ENCODE data around the gene CD6. TPM values are rescaled to one million over a fixed set of nuclear protein-coding genes. Genes with fewer than 3 reads are reported as not detected.
A peak's percentile ranks its signal among the peaks of the same experiment; 100 is the strongest.

CD6 gene
- total RNA-seq, 1 experiment from 2014 or later = not detected

DNA sequence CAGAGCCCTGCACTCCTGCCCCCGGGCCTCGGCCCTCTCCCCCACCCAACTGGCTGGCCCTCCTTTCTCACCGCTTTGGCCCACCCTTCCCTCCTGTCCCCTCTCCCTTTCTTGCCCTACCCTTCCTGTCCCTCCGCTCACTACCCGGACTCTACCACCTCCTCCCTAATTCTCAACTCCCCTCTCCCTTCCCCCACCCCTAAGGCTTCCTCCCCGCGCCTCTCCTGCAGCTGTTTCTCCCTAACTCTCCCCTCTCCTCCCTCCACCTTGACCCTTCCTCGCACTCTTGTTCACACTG is 19.9 kb upstream of the CD6 start:
- Histone ChIP-seq H2BK120ac (ENCODE audit: low read depth, low read length, poor library complexity, severe bottlenecking) (no peak overlapping the region), H2AK5ac (ENCODE audit: insufficient read length, low read length) (no peak overlapping the region), H2AFZ (ENCODE audit: low read length) (no peak overlapping the region), H2BK15ac (ENCODE audit: low read depth, low read length) (no peak overlapping the region), H3K9me3 (ENCODE audit: control insufficient read depth, low read depth, low read length) (no peaks in the 10 kb centered on the region), H3K23ac (ENCODE audit: insufficient read length, low read depth, low read length) (no peak overlapping the region), H2BK12ac (ENCODE audit: insufficient read length, low read depth, low read length) (no peak overlapping the region), H3T11ph (ENCODE audit: low read length) (no peak overlapping the region), H2BK5ac (ENCODE audit: insufficient read length, low read length) (no peak overlapping the region), H3K27me3 (ENCODE audit: insufficient read depth, low read length) (no peaks in the 10 kb centered on the region; the same call in 1 of the 2 replicates), H3K14ac (ENCODE audit: insufficient read depth, low read length) (peak overlapping the region; percentile 74), H3K79me1 (ENCODE audit: insufficient read depth, low read depth, low read length, poor library complexity, severe bottlenecking) (no peaks in the 10 kb centered on the region), H4K20me1 (ENCODE audit: control insufficient read depth, insufficient read depth, insufficient read length) (no peaks in the 10 kb centered on the region), H3K79me2 (ENCODE audit: insufficient read depth, low read length) (no peaks in the 10 kb centered on the region), H3K56ac (ENCODE audit: insufficient read length, low read depth, low read length) (no peak overlapping the region), H3K23me2 (ENCODE audit: insufficient read length, low read depth, low read length, poor library complexity, severe bottlenecking) (peaks cover 15% of the 10 kb centered on the region), H3K4me1 (ENCODE audit: insufficient read depth, low read length) (no peaks in the 10 kb centered on the region), H3K4ac (ENCODE audit: low read depth, low read length) (no peak overlapping the region), H3K4me2 (ENCODE audit: insufficient read depth, insufficient read length, low read length) (peak overlapping the region; percentile 61), H4K91ac (ENCODE audit: insufficient read length, low read depth, low read length) (no peak overlapping the region), H3K9ac (ENCODE audit: extremely low read depth, insufficient read length, low read length) (peak overlapping the region; percentile 1), H4K8ac (replicated peaks; ENCODE audit: insufficient read length, low read depth, low read length) (no peak overlapping the region), H4K5ac (ENCODE audit: insufficient read length, low read depth, low read length) (no peak overlapping the region), H3K18ac (ENCODE audit: insufficient read length, low read depth, low read length) (peak overlapping the region; percentile 77), H2BK20ac (ENCODE audit: low read depth, low read length, poor library complexity, severe bottlenecking) (no peak overlapping the region), H3K27ac (ENCODE audit: insufficient read length, low read depth, low read length) (no peak overlapping the region)
- Mint-ChIP-seq H3K27ac (peak overlapping the region in 1 of 3 experiments; percentile 72; a peak in 1 of 7 replicates), H3K9me3 (no peaks in the 10 kb centered on the region), H3K27me3 (ENCODE audit: low read depth) (peaks cover 48% of the 10 kb centered on the region), H3K4me3 (peak overlapping the region; percentile 51 to 81), H3K36me3 (ENCODE audit: insufficient read depth in 1 of 3, low read depth in 3 of 3) (no peaks in the 10 kb centered on the region; a peak in 1 of 7 replicates), H3K4me1 (peaks cover 33 to 40% of the 10 kb centered on the region in 2 experiments)
- DNase-seq = peak; percentile 53
- TF ChIP-seq, protein P1, sequence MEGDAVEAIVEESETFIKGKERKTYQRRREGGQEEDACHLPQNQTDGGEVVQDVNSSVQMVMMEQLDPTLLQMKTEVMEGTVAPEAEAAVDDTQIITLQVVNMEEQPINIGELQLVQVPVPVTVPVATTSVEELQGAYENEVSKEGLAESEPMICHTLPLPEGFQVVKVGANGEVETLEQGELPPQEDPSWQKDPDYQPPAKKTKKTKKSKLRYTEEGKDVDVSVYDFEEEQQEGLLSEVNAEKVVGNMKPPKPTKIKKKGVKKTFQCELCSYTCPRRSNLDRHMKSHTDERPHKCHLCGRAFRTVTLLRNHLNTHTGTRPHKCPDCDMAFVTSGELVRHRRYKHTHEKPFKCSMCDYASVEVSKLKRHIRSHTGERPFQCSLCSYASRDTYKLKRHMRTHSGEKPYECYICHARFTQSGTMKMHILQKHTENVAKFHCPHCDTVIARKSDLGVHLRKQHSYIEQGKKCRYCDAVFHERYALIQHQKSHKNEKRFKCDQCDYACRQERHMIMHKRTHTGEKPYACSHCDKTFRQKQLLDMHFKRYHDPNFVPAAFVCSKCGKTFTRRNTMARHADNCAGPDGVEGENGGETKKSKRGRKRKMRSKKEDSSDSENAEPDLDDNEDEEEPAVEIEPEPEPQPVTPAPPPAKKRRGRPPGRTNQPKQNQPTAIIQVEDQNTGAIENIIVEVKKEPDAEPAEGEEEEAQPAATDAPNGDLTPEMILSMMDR (conservative IDR thresholded peaks at IDR 0.05) = no peak
- WGBS (ENCODE audit: extremely low coverage, insufficient read length, low lambda C conversion rate) = no CpG with 5 or more reads among the region's 8 CpGs

All from H9 (cell line).